ENCODE data around the gene ARMC5. TPM values are rescaled to one million over a fixed set of nuclear protein-coding genes. Genes with fewer than 3 reads are reported as not detected.

ARMC5 gene
- total RNA-seq, 1 experiment from 2014 or later: 18.6 TPM

GRCh38 chr16:31477220-31478216, 18.2 kb downstream of the ARMC5 start:
- TF ChIP-seq EZH2 (IDR thresholded peaks at IDR 0.05; ENCODE audit: low read depth): no peak
- TF ChIP-seq, protein P1, sequence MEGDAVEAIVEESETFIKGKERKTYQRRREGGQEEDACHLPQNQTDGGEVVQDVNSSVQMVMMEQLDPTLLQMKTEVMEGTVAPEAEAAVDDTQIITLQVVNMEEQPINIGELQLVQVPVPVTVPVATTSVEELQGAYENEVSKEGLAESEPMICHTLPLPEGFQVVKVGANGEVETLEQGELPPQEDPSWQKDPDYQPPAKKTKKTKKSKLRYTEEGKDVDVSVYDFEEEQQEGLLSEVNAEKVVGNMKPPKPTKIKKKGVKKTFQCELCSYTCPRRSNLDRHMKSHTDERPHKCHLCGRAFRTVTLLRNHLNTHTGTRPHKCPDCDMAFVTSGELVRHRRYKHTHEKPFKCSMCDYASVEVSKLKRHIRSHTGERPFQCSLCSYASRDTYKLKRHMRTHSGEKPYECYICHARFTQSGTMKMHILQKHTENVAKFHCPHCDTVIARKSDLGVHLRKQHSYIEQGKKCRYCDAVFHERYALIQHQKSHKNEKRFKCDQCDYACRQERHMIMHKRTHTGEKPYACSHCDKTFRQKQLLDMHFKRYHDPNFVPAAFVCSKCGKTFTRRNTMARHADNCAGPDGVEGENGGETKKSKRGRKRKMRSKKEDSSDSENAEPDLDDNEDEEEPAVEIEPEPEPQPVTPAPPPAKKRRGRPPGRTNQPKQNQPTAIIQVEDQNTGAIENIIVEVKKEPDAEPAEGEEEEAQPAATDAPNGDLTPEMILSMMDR (conservative IDR thresholded peaks at IDR 0.05): peak; percentile 72; the same call in 1 of the 2 replicates
- H3K36me3 ChIP-seq (ENCODE audit: low read depth): no peaks in the 10 kb centered on the region
- 0 out of 2 replicates have a peak, but pooled peaks cover 3% of the 10 kb centered on the region for H3K27me3 ChIP-seq (ENCODE audit: insufficient read depth, low read depth)
- BruUV-seq (replicated peaks): TSS peak; percentile 25
- H3K9me2 ChIP-seq (ENCODE audit: insufficient read depth): no peaks in the 10 kb centered on the region
- peak; percentile 85 to 96 for DNase-seq
- POLR2A ChIA-PET (ENCODE audit: unreplicated experiment): interaction anchor here (0.6 to 1.3 kb wide), 4 partner anchors 9 to 480 kb away, joined by 3 to 9 read pairs (median 4); no protein-coding TSS in a partner anchor
- H3F3A ChIP-seq (ENCODE audit: insufficient read depth, low read depth): peaks cover 26% of the 10 kb centered on the region
- H3K4me3 ChIP-seq: peak overlapping the region; percentile 87
- no peaks in the 10 kb centered on the region for H4K20me1 ChIP-seq (ENCODE audit: insufficient read depth)
- CTCF ChIA-PET: interaction anchor here (0.9 to 2.2 kb wide), 2 partner anchors 19 to 235 kb away, joined by 3 to 7 read pairs; a partner anchor contains a TSS
- H3K9me3 ChIP-seq (ENCODE audit: insufficient read depth, low read depth): no peaks in the 10 kb centered on the region
- intact Hi-C loops (cut with micrococcal nuclease; ENCODE audit: unreplicated experiment): loop anchor here (1.0 to 5.0 kb wide), 5 partner anchors 10 to 390 kb away; partner anchors contain the start of genes ARMC5 and RUSF1
- H3K79me2 ChIP-seq (ENCODE audit: low read depth): no peaks in the 10 kb centered on the region
- peaks cover 19% of the 10 kb centered on the region for H3K4me1 ChIP-seq (replicated peaks; ENCODE audit: insufficient read depth)
- H2AFZ ChIP-seq: peak overlapping the region; percentile 94
- H3K4me2 ChIP-seq: peak overlapping the region; percentile 75
- peak overlapping the region; percentile 50 for H3K27ac ChIP-seq

- DNase-seq: no peak
- H3K4me2 ChIP-seq: no peak overlapping the region
- no peaks in the 10 kb centered on the region for H3K36me3 ChIP-seq (ENCODE audit: low read depth)
- no peaks in the 10 kb centered on the region for H3K9me3 ChIP-seq (ENCODE audit: insufficient read depth, low read depth)
- H3K79me2 ChIP-seq (ENCODE audit: low read depth): no peaks in the 10 kb centered on the region
- H3F3A ChIP-seq (ENCODE audit: insufficient read depth, low read depth): peaks cover 19% of the 10 kb centered on the region
- no peaks in the 10 kb centered on the region for H4K20me1 ChIP-seq (ENCODE audit: insufficient read depth)
- intact Hi-C loops (cut with micrococcal nuclease; ENCODE audit: unreplicated experiment): loop anchor here (1.0 to 5.0 kb wide), 3 partner anchors 8 to 388 kb away; a partner anchor contains a TSS
- 0 out of 2 replicates have a peak, but pooled peaks cover 4% of the 10 kb centered on the region for H3K27me3 ChIP-seq (ENCODE audit: insufficient read depth, low read depth)
- H3K4me1 ChIP-seq (replicated peaks; ENCODE audit: insufficient read depth): peaks cover 19% of the 10 kb centered on the region
- no peak overlapping the region for H3K4me3 ChIP-seq
- ChIA-PET CTCF (no interaction called here), POLR2A (ENCODE audit: unreplicated experiment) (no interaction called here)
- no peaks in the 10 kb centered on the region for H3K9me2 ChIP-seq (ENCODE audit: insufficient read depth)
- H2AFZ ChIP-seq: no peak overlapping the region
- H3K27ac ChIP-seq: no peak overlapping the region
- TF ChIP-seq, protein P1 (conservative IDR thresholded peaks at IDR 0.05): no peak
- TF ChIP-seq EZH2 (IDR thresholded peaks at IDR 0.05; ENCODE audit: low read depth): no peak
- BruUV-seq (replicated peaks): no TSS peak
Measured at GRCh38 chr16:31478956-31479355, 19.7 kb downstream of the ARMC5 start.

- intact Hi-C loops (cut with micrococcal nuclease; ENCODE audit: unreplicated experiment): loop anchor here (5.0 kb wide), 2 partner anchors 233 to 388 kb away; a partner anchor contains a TSS
- Histone ChIP-seq H3K9me3 (ENCODE audit: insufficient read depth, low read depth) (no peaks in the 10 kb centered on the region), H3K4me2 (no peak overlapping the region), H3F3A (ENCODE audit: insufficient read depth, low read depth) (peaks cover 19% of the 10 kb centered on the region), H3K79me2 (ENCODE audit: low read depth) (no peaks in the 10 kb centered on the region), H3K4me3 (no peak overlapping the region), H3K27me3 (ENCODE audit: insufficient read depth, low read depth) (0 out of 2 replicates have a peak, but pooled peaks cover 4% of the 10 kb centered on the region), H3K27ac (no peak overlapping the region), H3K4me1 (replicated peaks; ENCODE audit: insufficient read depth) (peaks cover 19% of the 10 kb centered on the region), H3K9me2 (ENCODE audit: insufficient read depth) (no peaks in the 10 kb centered on the region), H3K36me3 (ENCODE audit: low read depth) (no peaks in the 10 kb centered on the region), H2AFZ (no peak overlapping the region), H4K20me1 (ENCODE audit: insufficient read depth) (no peaks in the 10 kb centered on the region)
- ChIA-PET POLR2A (ENCODE audit: unreplicated experiment) (no interaction called here), CTCF (no interaction called here)
- TF ChIP-seq, protein P1 (conservative IDR thresholded peaks at IDR 0.05): no peak
- DNase-seq: no peak
- no TSS peak for BruUV-seq (replicated peaks)
Measured at GRCh38 chr16:31479751-31480150, 20.4 kb downstream of the ARMC5 start.
